Stimulated activated CD4-positive, alpha-beta T cell treated with anti-CD3 and anti-CD28 coated beads, Interleukin-2, amount 100 ng/mL, for 4 hours (primary cell): Measurements from ENCODE around the gene SPDYE11.
"Not testable (repeated sequence)": the region's sequence is repeated elsewhere in the genome, so short reads cannot be mapped to it uniquely, and the experiment has no call there.

Experiments
- DNase-seq: peaks from one replicate; pipeline ENCODE4 v3.0.0-alpha.2; 2020; ENCODE audit warnings: low read depth

SPDYE11 gene, protein sequence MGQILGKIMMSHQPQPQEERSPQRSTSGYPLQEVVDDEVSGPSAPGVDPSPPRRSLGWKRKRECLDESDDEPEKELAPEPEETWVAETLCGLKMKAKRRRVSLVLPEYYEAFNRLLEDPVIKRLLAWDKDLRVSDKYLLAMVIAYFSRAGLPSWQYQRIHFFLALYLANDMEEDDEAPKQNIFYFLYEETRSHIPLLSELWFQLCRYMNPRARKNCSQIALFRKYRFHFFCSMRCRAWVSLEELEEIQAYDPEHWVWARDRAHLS

DNA sequence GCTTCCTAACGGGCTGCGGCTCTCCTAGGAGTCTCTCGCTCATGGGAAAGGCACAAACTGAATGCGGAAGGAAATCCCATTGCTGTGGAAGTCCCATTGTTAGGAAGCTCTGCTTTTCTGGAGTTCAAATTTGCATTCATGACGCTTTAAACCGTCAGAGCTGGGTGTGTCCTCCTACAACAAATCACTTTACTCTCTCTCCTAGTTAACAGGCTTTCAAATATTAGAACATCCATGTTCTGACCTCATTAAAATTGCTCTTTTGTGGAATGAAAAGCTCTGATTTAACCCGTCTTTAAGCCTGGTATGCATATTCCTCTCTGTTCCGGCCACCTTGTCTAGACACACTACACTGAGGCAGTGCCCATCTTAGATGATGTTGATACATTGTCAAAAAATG lies at the start of gene SPDYE11:
TSS of gene SPDYE11 (minus strand) at position 101 of the 400 bp plus-strand sequence. CDS start 1,800 bp downstream, outside the sequence.
- not testable (repeated sequence) for DNase-seq

DNA sequence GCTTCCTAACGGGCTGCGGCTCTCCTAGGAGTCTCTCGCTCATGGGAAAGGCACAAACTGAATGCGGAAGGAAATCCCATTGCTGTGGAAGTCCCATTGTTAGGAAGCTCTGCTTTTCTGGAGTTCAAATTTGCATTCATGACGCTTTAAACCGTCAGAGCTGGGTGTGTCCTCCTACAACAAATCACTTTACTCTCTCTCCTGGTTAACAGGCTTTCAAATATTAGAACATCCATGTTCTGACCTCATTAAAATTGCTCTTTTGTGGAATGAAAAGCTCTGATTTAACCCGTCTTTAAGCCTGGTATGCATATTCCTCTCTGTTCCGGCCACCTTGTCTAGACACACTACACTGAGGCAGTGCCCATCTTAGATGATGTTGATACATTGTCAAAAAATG lies 28.2 kb upstream of the SPDYE11 start, which contains the start of gene SPDYE9:
TSS of gene SPDYE9 (minus strand) at position 101 of the 400 bp plus-strand sequence. CDS start 1,800 bp downstream, outside the sequence.
- DNase-seq, result not testable (repeated sequence)

DNA sequence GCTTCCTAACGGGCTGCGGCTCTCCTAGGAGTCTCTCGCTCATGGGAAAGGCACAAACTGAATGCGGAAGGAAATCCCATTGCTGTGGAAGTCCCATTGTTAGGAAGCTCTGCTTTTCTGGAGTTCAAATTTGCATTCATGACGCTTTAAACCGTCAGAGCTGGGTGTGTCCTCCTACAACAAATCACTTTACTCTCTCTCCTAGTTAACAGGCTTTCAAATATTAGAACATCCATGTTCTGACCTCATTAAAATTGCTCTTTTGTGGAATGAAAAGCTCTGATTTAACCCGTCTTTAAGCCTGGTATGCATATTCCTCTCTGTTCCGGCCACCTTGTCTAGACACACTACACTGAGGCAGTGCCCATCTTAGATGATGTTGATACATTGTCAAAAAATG lies 28.0 kb downstream of the SPDYE11 start, which contains the start of gene SPDYE8:
TSS of gene SPDYE8 (minus strand) at position 101 of the 400 bp plus-strand sequence. CDS start 1,800 bp downstream, outside the sequence.
- DNase-seq, result not testable (repeated sequence)

DNA sequence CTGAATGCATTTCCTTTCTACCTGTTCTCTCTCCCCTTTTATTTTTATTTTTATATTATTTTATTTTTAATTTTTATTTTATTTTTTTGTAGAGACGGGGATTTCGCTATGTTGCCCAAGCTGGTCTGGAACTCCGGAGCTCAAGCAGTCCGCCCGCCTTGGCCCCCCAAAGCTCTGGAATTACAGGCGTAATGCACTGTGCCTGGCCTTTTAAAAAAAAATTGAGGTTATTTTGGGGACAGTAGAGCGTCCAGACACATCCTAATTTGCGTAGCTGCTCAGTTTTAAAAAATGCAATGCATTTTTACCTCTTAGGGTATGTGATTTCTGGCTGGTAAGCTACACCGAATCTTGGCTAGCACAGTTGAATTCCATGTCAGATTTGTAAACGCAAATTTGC lies 51.2 kb downstream of the SPDYE11 start:
- not testable (repeated sequence) for DNase-seq

DNA sequence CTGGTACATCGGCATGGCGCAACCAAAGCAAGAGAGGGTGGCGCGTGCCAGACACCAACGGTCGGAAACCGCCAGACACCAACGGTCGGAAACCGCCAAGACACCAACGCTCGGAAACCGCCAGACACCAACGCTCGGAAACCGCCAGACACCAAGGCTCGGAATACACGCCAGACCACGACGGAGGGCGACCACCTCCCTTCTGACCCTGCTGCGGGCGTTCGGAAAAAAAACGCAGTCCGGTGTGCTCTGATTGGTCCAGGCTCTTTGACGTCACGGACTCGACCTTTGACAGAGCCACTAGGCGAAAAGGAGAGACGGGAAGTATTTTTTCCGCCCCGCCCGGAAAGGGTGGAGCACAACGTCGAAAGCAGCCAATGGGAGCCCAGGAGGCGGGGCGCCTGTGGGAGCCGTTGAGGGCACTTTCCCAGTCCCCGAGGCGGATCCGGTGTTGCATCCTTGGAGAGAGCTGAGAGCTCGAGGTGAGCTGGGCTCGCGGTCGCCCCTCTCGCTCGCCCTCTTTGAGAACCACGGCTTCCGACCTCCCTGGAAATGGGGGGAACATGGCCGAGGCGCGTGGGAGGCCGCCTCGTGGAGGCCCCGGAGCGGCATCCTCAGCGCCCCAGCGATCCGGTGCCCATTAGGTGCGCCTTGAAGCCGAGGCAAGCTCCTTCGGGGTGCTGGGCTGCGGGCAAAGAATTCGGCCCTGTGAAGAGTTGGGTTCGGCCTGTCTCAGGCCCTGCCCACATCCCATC lies 51.8 kb downstream of the SPDYE11 start:
- DNase-seq, result peak; percentile 81

DNA sequence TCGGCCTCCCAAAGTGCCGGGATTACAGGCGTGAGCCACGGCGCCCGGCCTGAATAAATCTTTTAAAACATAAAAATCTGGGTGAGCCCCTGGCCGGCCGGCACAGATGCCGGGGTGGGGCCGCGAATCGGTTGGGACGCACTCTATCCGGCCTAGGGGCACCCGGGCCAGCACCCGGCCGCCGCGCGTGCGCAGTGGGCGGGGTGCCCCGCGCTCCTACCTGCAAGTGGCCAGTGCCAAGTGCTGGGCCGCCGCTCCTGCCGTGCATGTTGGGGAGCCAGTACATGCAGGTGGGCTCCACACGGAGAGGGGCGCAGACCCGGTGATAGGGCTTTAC lies 52.4 kb downstream of the SPDYE11 start:
- DNase-seq, result peak; percentile 57

DNA sequence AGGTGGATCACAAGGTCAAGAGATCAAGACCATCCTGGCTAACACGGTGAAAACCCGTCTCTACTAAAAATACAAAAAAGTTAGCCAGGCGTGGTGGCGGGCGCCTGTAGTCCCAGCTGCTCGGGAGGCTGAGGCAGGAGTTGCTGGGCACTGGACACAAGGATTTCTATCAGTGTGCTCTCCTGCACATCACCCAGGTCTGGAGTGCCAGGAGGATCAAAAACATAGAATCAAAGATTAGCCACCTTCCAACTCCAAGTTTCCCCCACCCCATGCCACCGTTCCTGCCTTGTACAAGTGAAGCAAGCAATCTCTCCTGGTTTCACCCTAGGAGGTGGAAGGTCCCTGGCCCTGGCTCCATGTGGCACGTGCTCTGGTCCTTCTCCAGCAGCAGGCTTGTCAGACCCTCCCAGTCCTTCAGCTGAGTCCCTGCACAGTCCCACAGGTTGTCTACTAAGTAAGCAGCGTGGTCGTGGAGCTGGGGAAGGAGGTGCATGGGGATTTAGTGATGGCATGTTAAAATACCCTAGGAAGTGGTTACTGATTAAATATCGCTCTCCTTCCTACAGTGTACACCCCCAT lies 59.7 kb downstream of the SPDYE11 start:
- DNase-seq, result not testable (repeated sequence)
